ENCODE results near the gene GPR137B.

- TF ChIP-seq CTCF (IDR thresholded peaks at IDR 0.05 in 2 of 3, conservative IDR thresholded peaks at IDR 0.05 in 1 of 3; ENCODE audit: borderline replicate concordance in 1 of 3, insufficient read depth in 1 of 3, low read depth in 2 of 3, low read length in 2 of 3) (no peak), EZH2 (IDR thresholded peaks at IDR 0.05) (no peak), REST (IDR thresholded peaks at IDR 0.05; ENCODE audit: low read depth) (no peak), JUND (IDR thresholded peaks at IDR 0.05) (no peak), ZNF274 (IDR thresholded peaks at IDR 0.05; ENCODE audit: low read depth, low read length) (no peak), POLR2AphosphoS5 (IDR thresholded peaks at IDR 0.05; ENCODE audit: low read depth, low read length) (no peak)
These were observed 65.2 kb downstream of the GPR137B start for GRCh38 chr1:236207569-236207968.

Data from HCT116 (cell line).